ENCODE data around the gene ANK3. TPM values are rescaled to one million over a fixed set of nuclear protein-coding genes. Genes with fewer than 3 reads are reported as not detected.

The ANK3 gene
- total RNA-seq, 4 donors from 2014 or later = 34.8 to 91.3 (median 56.7) TPM

GRCh38 chr10:60426425-60426824 is 36.8 kb upstream of the ANK3 start:
- H3K27me3 ChIP-seq = no peaks in the 10 kb centered on the region
- H3K36me3 ChIP-seq = no peaks in the 10 kb centered on the region
- H3K9me3 ChIP-seq = no peaks in the 10 kb centered on the region
- DNase-seq = no peak
- no peak overlapping the region for H3K4me3 ChIP-seq
- intact Hi-C loops (cut with DNase I; ENCODE audit: low total_unique reads) = no loop called here
- no peak overlapping the region for H3K27ac ChIP-seq
- H3K4me1 ChIP-seq = no peaks in the 10 kb centered on the region
- no peak for TF ChIP-seq POLR2A (IDR thresholded peaks at IDR 0.05)
- TF ChIP-seq, protein P1, sequence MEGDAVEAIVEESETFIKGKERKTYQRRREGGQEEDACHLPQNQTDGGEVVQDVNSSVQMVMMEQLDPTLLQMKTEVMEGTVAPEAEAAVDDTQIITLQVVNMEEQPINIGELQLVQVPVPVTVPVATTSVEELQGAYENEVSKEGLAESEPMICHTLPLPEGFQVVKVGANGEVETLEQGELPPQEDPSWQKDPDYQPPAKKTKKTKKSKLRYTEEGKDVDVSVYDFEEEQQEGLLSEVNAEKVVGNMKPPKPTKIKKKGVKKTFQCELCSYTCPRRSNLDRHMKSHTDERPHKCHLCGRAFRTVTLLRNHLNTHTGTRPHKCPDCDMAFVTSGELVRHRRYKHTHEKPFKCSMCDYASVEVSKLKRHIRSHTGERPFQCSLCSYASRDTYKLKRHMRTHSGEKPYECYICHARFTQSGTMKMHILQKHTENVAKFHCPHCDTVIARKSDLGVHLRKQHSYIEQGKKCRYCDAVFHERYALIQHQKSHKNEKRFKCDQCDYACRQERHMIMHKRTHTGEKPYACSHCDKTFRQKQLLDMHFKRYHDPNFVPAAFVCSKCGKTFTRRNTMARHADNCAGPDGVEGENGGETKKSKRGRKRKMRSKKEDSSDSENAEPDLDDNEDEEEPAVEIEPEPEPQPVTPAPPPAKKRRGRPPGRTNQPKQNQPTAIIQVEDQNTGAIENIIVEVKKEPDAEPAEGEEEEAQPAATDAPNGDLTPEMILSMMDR (IDR thresholded peaks at IDR 0.05) = no peak

DNA sequence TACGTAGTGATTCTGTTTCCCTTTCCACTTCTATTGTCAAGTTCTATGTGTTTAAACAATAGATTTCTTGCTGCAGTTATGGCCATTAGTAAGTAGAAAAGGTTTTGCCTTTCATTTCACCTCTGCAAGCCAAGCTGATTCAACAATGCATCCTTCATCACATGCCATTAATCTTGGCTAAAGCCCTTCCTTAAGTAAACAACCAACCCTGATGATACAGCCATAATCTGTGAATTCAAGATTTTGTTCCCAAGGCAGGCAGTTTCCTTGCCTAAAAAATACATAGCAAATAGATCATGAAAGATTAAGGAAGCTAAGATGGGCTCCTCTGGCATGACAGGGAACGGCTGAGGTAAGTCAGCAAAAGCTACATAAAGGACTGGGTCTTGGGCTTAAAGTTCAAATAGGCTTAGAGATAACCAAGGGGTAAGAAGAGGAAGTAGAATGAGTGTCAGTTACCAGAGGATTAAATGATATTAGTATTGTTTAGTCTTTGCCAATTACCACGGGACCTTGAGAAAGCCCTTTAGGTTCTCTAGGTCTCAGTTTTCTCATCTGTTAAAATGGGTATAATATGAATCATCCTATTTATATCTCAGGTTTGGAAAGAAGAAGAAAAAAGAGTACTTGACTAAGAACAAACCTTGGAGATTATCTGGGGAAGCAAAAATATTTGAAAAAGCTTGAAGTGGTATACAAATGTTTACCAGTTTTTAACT is 35.9 kb upstream of the ANK3 start:
- no peak for DNase-seq

GRCh38 chr10:60424971-60425370 is 35.3 kb upstream of the ANK3 start:
- Histone ChIP-seq H3K4me3 (no peak overlapping the region), H3K27ac (no peak overlapping the region), H3K9me3 (no peaks in the 10 kb centered on the region), H3K27me3 (no peaks in the 10 kb centered on the region), H3K4me1 (no peaks in the 10 kb centered on the region), H3K36me3 (no peaks in the 10 kb centered on the region)
- no peak for DNase-seq
- intact Hi-C loops (cut with DNase I; ENCODE audit: low total_unique reads) = no loop called here
- TF ChIP-seq, protein P1 (IDR thresholded peaks at IDR 0.05) = no peak
- TF ChIP-seq POLR2A (IDR thresholded peaks at IDR 0.05) = no peak

More for the DNA sequence above, 35.9 kb upstream of the ANK3 start:
- Histone ChIP-seq H3K27ac (no peak overlapping the region), H3K4me1 (no peaks in the 10 kb centered on the region), H3K27me3 (no peaks in the 10 kb centered on the region), H3K36me3 (no peaks in the 10 kb centered on the region), H3K9me3 (no peaks in the 10 kb centered on the region), H3K4me3 (no peak overlapping the region)
- no peak for TF ChIP-seq POLR2A (IDR thresholded peaks at IDR 0.05)
- TF ChIP-seq, protein P1 (IDR thresholded peaks at IDR 0.05) = no peak
- intact Hi-C loops (cut with DNase I; ENCODE audit: low total_unique reads) = no loop called here

DNA sequence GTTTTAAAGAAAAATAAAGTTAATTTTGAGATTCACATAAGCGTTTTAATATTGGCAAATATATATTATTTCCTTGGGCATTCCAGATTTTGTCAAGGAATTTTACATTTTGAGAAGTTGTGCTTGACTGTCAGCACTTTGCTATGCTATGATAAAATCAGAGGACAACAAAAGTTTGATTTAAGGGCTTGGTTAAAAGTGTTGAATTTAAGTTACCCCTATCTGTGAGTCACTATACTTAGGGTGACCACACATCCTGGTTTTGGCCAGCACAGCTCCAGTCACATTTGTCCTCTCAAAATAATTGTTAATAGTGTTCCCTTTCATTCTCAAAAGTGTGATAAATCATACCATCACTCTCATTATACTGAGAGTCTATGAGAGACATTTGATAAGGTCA is 34.2 kb upstream of the ANK3 start:
- Histone ChIP-seq H3K4me1 (no peaks in the 10 kb centered on the region), H3K4me3 (no peak overlapping the region), H3K9me3 (no peaks in the 10 kb centered on the region), H3K36me3 (no peaks in the 10 kb centered on the region), H3K27ac (no peak overlapping the region), H3K27me3 (no peaks in the 10 kb centered on the region)
- no peak for DNase-seq
- intact Hi-C loops (cut with DNase I; ENCODE audit: low total_unique reads) = no loop called here
- TF ChIP-seq, protein P1 (IDR thresholded peaks at IDR 0.05) = no peak
- no peak for TF ChIP-seq POLR2A (IDR thresholded peaks at IDR 0.05)

DNA sequence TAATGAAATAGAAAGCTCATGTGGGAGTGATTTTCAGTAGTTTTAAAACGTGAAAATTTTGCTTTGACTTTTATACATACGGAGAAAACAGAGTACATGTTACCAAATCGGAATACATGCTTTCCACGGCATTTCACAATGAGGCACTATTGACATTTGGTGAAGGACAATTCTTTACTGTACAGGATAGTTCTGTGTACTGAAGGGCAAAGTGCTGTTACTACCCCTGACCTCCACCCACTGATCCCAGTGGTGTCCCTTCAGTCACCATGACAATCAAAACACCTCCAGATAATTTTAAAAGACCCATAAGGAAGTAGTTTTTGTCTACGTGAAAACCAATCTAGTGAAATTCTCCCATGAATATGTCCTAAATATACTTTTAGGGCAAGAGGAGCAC is 33.1 kb upstream of the ANK3 start:
- TF ChIP-seq, protein P1 (IDR thresholded peaks at IDR 0.05) = no peak
- Histone ChIP-seq H3K27ac (no peak overlapping the region), H3K9me3 (no peaks in the 10 kb centered on the region), H3K36me3 (no peaks in the 10 kb centered on the region), H3K4me3 (no peak overlapping the region), H3K27me3 (no peaks in the 10 kb centered on the region), H3K4me1 (no peaks in the 10 kb centered on the region)
- DNase-seq = no peak
- intact Hi-C loops (cut with DNase I; ENCODE audit: low total_unique reads) = no loop called here

Data from uterus (tissue), 4 donors.